Esophagus squamous epithelium (tissue), 4 donors: ENCODE results near the gene DBN1.

ENCODE experiments used
- CTCF ChIP-seq, 6 experiments: fragments of 450-650 bp in 4 of 6; fragments of 200-600 bp in 2 of 6; sonication (generic) in 2 of 6; IDR thresholded peaks; one replicate each; pipeline ENCODE4 v1.5.1; 2016 to 2019; ENCODE audit warnings: antibody characterized with exemption in 6 of 6, mild to moderate bottlenecking in 4 of 6, moderate library complexity in 4 of 6
- POLR2A ChIP-seq, 4 donors: fragments of 450-650 bp; IDR thresholded peaks; one replicate each; pipeline ENCODE4 v1.6.1; 2017; ENCODE audit warnings: antibody characterized with exemption in 4 of 4, mild to moderate bottlenecking in 4 of 4, moderate library complexity in 3 of 4

GRCh38 chr5:177498013-177498787 is 24.8 kb upstream of the DBN1 start:
- TF ChIP-seq CTCF (IDR thresholded peaks at IDR 0.05) = no peak
- TF ChIP-seq POLR2A (IDR thresholded peaks at IDR 0.05) = no peak
